Measurements from ENCODE around the gene SPEM2. TPM values are rescaled to one million over a fixed set of nuclear protein-coding genes. Genes with fewer than 3 reads are reported as not detected.
"Not testable (repeated sequence)": the region's sequence is repeated elsewhere in the genome, so short reads cannot be mapped to it uniquely, and the experiment has no call there.

SPEM2 gene
- polyA plus RNA-seq, 5 donors = not detected

- no peak for DNase-seq
These were observed 46.3 kb downstream of the SPEM2 start for GRCh38 chr17:7471729-7472128.

GRCh38 chr17:7474767-7475166 is 49.4 kb downstream of the SPEM2 start:
- not testable (repeated sequence) for DNase-seq

GRCh38 chr17:7475764-7476422 is 50.5 kb downstream of the SPEM2 start:
- DNase-seq = no peak

DNA sequence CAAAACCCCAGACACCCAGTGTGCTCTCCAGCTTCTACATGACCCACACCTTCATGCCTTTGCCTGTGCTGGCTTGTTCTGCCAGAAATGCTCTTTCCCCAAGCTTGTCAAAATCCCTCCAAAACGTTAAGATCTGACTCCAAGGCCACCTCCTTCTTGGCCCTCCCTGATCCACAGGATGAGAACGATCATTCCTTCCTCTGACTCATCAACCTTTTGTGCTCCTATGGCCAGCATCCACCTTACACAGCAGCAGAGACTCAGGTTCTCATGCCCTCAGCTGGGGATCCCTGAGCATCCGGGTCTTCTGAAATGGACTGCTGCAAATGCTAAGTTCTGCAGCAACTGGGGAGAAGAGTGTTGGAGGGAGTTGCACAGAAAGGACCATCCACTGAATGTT is 51.1 kb downstream of the SPEM2 start:
- no peak for DNase-seq

- DNase-seq = no peak
These were observed 51.5 kb downstream of the SPEM2 start for GRCh38 chr17:7476951-7477350.

Other genes starting within 250 kb of the SPEM2 start
- gene ASGR1, start 246.2 kb upstream of the SPEM2 start, polyA plus RNA-seq (ENCODE audit: insufficient read depth in 1 of 5, insufficient read length in 5 of 5, low replicate concordance in 1 of 5) = 10 to 100 TPM in 3 of 5 donors, 1 to 10 TPM in 2; 7.2 to 11.9 (median 10.4) TPM
- 10 to 100 TPM; 33.6 to 62.3 (median 45.4) TPM for gene DLG4, start 205.8 kb upstream of the SPEM2 start, polyA plus RNA-seq (ENCODE audit: insufficient read depth in 1 of 5, insufficient read length in 5 of 5, low replicate concordance in 1 of 5)
- gene ACADVL, start 205.7 kb upstream of the SPEM2 start, polyA plus RNA-seq (ENCODE audit: insufficient read depth in 1 of 5, insufficient read length in 5 of 5, low replicate concordance in 1 of 5) = 100 to 1,000 TPM; 289 to 380 (median 360) TPM
- gene DVL2, start 191.1 kb upstream of the SPEM2 start, polyA plus RNA-seq (ENCODE audit: insufficient read depth in 1 of 5, insufficient read length in 5 of 5, low replicate concordance in 1 of 5) = 10 to 100 TPM; 42.5 to 62.9 (median 56.0) TPM
- 10 to 100 TPM; 32.7 to 58.8 (median 46.7) TPM for gene PHF23, start 186.2 kb upstream of the SPEM2 start, polyA plus RNA-seq (ENCODE audit: insufficient read depth in 1 of 5, insufficient read length in 5 of 5, low replicate concordance in 1 of 5)
- gene GABARAP, start 183.2 kb upstream of the SPEM2 start, polyA plus RNA-seq (ENCODE audit: insufficient read depth in 1 of 5, insufficient read length in 5 of 5, low replicate concordance in 1 of 5) = 100 to 1,000 TPM; 375 to 529 (median 415) TPM
- 100 to 1,000 TPM; 128 to 156 (median 146) TPM for gene CTDNEP1, start 173.9 kb upstream of the SPEM2 start, polyA plus RNA-seq (ENCODE audit: insufficient read depth in 1 of 5, insufficient read length in 5 of 5, low replicate concordance in 1 of 5)
- 10 to 100 TPM; 36.6 to 49.7 (median 40.6) TPM for gene ELP5, start 173.4 kb upstream of the SPEM2 start, polyA plus RNA-seq (ENCODE audit: insufficient read depth in 1 of 5, insufficient read length in 5 of 5, low replicate concordance in 1 of 5)
- gene CLDN7, start 163.1 kb upstream of the SPEM2 start, polyA plus RNA-seq (ENCODE audit: insufficient read depth in 1 of 5, insufficient read length in 5 of 5, low replicate concordance in 1 of 5) = 10 to 100 TPM; 22.3 to 35.1 (median 33.6) TPM
- gene SLC2A4, start 143.9 kb upstream of the SPEM2 start, polyA plus RNA-seq (ENCODE audit: insufficient read depth in 1 of 5, insufficient read length in 5 of 5, low replicate concordance in 1 of 5) = 1 to 10 TPM in 4 of 5 donors, under 1 TPM in 1; 0.80 to 2.7 (median 1.2) TPM
- 1 to 10 TPM; 1.2 to 2.4 (median 1.4) TPM for gene YBX2, start 131.0 kb upstream of the SPEM2 start, polyA plus RNA-seq (ENCODE audit: insufficient read depth in 1 of 5, insufficient read length in 5 of 5, low replicate concordance in 1 of 5)
- gene EIF5A, start 118.0 kb upstream of the SPEM2 start, polyA plus RNA-seq (ENCODE audit: insufficient read depth in 1 of 5, insufficient read length in 5 of 5, low replicate concordance in 1 of 5) = 100 to 1,000 TPM; 224 to 373 (median 229) TPM
- gene GPS2, start 110.3 kb upstream of the SPEM2 start, polyA plus RNA-seq (ENCODE audit: insufficient read depth in 1 of 5, insufficient read length in 5 of 5, low replicate concordance in 1 of 5) = 10 to 100 TPM; 65.7 to 91.2 (median 81.3) TPM
- gene NEURL4, start 96.3 kb upstream of the SPEM2 start, polyA plus RNA-seq (ENCODE audit: insufficient read depth in 1 of 5, insufficient read length in 5 of 5, low replicate concordance in 1 of 5) = 10 to 100 TPM; 19.7 to 31.2 (median 28.1) TPM
- 1 to 10 TPM; 5.5 to 9.9 (median 7.5) TPM for gene ACAP1, start 89.1 kb upstream of the SPEM2 start, polyA plus RNA-seq (ENCODE audit: insufficient read depth in 1 of 5, insufficient read length in 5 of 5, low replicate concordance in 1 of 5)
- 10 to 100 TPM in 3 of 5 donors, 1 to 10 TPM in 2; 9.6 to 13.9 (median 10.3) TPM for gene KCTD11, start 73.5 kb upstream of the SPEM2 start, polyA plus RNA-seq (ENCODE audit: insufficient read depth in 1 of 5, insufficient read length in 5 of 5, low replicate concordance in 1 of 5)
- gene TMEM95, start 70.5 kb upstream of the SPEM2 start, polyA plus RNA-seq (ENCODE audit: insufficient read depth in 1 of 5, insufficient read length in 5 of 5, low replicate concordance in 1 of 5) = not detected
- gene TNK1, start 44.5 kb upstream of the SPEM2 start, polyA plus RNA-seq (ENCODE audit: insufficient read depth in 1 of 5, insufficient read length in 5 of 5, low replicate concordance in 1 of 5) = 1 to 10 TPM; 5.1 to 6.8 (median 6.7) TPM
- 10 to 100 TPM; 39.3 to 74.6 (median 57.6) TPM for gene PLSCR3, start 31.1 kb upstream of the SPEM2 start, polyA plus RNA-seq (ENCODE audit: insufficient read depth in 1 of 5, insufficient read length in 5 of 5, low replicate concordance in 1 of 5)
- gene TMEM256, start 21.5 kb upstream of the SPEM2 start, polyA plus RNA-seq (ENCODE audit: insufficient read depth in 1 of 5, insufficient read length in 5 of 5, low replicate concordance in 1 of 5) = 10 to 100 TPM; 67.5 to 86.1 (median 74.5) TPM
- 10 to 100 TPM; 22.6 to 36.3 (median 31.7) TPM for gene NLGN2, start 17.8 kb upstream of the SPEM2 start, polyA plus RNA-seq (ENCODE audit: insufficient read depth in 1 of 5, insufficient read length in 5 of 5, low replicate concordance in 1 of 5)
- not detected for gene SPEM1, start 5.3 kb upstream of the SPEM2 start, polyA plus RNA-seq (ENCODE audit: insufficient read depth in 1 of 5, insufficient read length in 5 of 5, low replicate concordance in 1 of 5)
- not detected for gene SPEM3, start 3.2 kb downstream of the SPEM2 start, polyA plus RNA-seq (ENCODE audit: insufficient read depth in 1 of 5, insufficient read length in 5 of 5, low replicate concordance in 1 of 5)
- gene TMEM102, start 9.8 kb downstream of the SPEM2 start, polyA plus RNA-seq (ENCODE audit: insufficient read depth in 1 of 5, insufficient read length in 5 of 5, low replicate concordance in 1 of 5) = 1 to 10 TPM; 2.1 to 3.2 (median 2.4) TPM
- gene FGF11, start 13.9 kb downstream of the SPEM2 start, polyA plus RNA-seq (ENCODE audit: insufficient read depth in 1 of 5, insufficient read length in 5 of 5, low replicate concordance in 1 of 5) = 1 to 10 TPM; 1.4 to 2.5 (median 1.9) TPM
- 10 to 100 TPM in 3 of 5 donors, 1 to 10 TPM in 2; 9.0 to 14.8 (median 10.5) TPM for gene CHRNB1, start 19.4 kb downstream of the SPEM2 start, polyA plus RNA-seq (ENCODE audit: insufficient read depth in 1 of 5, insufficient read length in 5 of 5, low replicate concordance in 1 of 5)
- gene ZBTB4, start 54.0 kb downstream of the SPEM2 start, polyA plus RNA-seq (ENCODE audit: insufficient read depth in 1 of 5, insufficient read length in 5 of 5, low replicate concordance in 1 of 5) = 10 to 100 TPM; 36.6 to 52.9 (median 43.8) TPM
- gene SLC35G6, start 55.8 kb downstream of the SPEM2 start, polyA plus RNA-seq (ENCODE audit: insufficient read depth in 1 of 5, insufficient read length in 5 of 5, low replicate concordance in 1 of 5) = under 1 TPM; 0.15 to 0.40 (median 0.35) TPM
- 100 to 1,000 TPM in 1 of 5 donors, 10 to 100 TPM in 4; 79.6 to 127 (median 89.6) TPM for gene POLR2A, start 58.8 kb downstream of the SPEM2 start, polyA plus RNA-seq (ENCODE audit: insufficient read depth in 1 of 5, insufficient read length in 5 of 5, low replicate concordance in 1 of 5)
- 10 to 100 TPM; 20.1 to 40.5 (median 31.3) TPM for gene TNFSF12, start 123.4 kb downstream of the SPEM2 start, polyA plus RNA-seq (ENCODE audit: insufficient read depth in 1 of 5, insufficient read length in 5 of 5, low replicate concordance in 1 of 5)
- gene TNFSF13, start 133.1 kb downstream of the SPEM2 start, polyA plus RNA-seq (ENCODE audit: insufficient read depth in 1 of 5, insufficient read length in 5 of 5, low replicate concordance in 1 of 5) = 10 to 100 TPM; 16.2 to 23.2 (median 17.2) TPM
- gene SENP3, start 136.3 kb downstream of the SPEM2 start, polyA plus RNA-seq (ENCODE audit: insufficient read depth in 1 of 5, insufficient read length in 5 of 5, low replicate concordance in 1 of 5) = 10 to 100 TPM; 61.1 to 72.4 (median 70.5) TPM
- 10 to 100 TPM; 30.7 to 40.7 (median 32.3) TPM for gene CD68, start 154.0 kb downstream of the SPEM2 start, polyA plus RNA-seq (ENCODE audit: insufficient read depth in 1 of 5, insufficient read length in 5 of 5, low replicate concordance in 1 of 5)
- 10 to 100 TPM; 83.2 to 98.1 (median 93.5) TPM for gene MPDU1, start 158.2 kb downstream of the SPEM2 start, polyA plus RNA-seq (ENCODE audit: insufficient read depth in 1 of 5, insufficient read length in 5 of 5, low replicate concordance in 1 of 5)
- gene SOX15, start 164.5 kb downstream of the SPEM2 start, polyA plus RNA-seq (ENCODE audit: insufficient read depth in 1 of 5, insufficient read length in 5 of 5, low replicate concordance in 1 of 5) = 1 to 10 TPM; 1.4 to 2.5 (median 1.8) TPM
- gene FXR2, start 189.3 kb downstream of the SPEM2 start, polyA plus RNA-seq (ENCODE audit: insufficient read depth in 1 of 5, insufficient read length in 5 of 5, low replicate concordance in 1 of 5) = 10 to 100 TPM; 33.0 to 43.8 (median 38.6) TPM
- 10 to 100 TPM; 70.6 to 93.8 (median 86.2) TPM for gene SAT2, start 202.2 kb downstream of the SPEM2 start, polyA plus RNA-seq (ENCODE audit: insufficient read depth in 1 of 5, insufficient read length in 5 of 5, low replicate concordance in 1 of 5)
- 1 to 10 TPM; 1.1 to 2.0 (median 1.2) TPM for gene SHBG, start 204.5 kb downstream of the SPEM2 start, polyA plus RNA-seq (ENCODE audit: insufficient read depth in 1 of 5, insufficient read length in 5 of 5, low replicate concordance in 1 of 5)
- 10 to 100 TPM; 20.5 to 31.5 (median 25.5) TPM for gene ATP1B2, start 225.3 kb downstream of the SPEM2 start, polyA plus RNA-seq (ENCODE audit: insufficient read depth in 1 of 5, insufficient read length in 5 of 5, low replicate concordance in 1 of 5)